Tibial nerve (tissue), 3 donors: ENCODE data around the gene ADAMTSL1.

Experiments
- POLR2A ChIP-seq, 2 donors: fragments of 450-650 bp; IDR thresholded peaks; one replicate each; pipeline ENCODE4 v1.6.1; 2017; ENCODE audit warnings: antibody characterized with exemption in 2 of 2, mild to moderate bottlenecking in 2 of 2, moderate library complexity in 2 of 2
- TF ChIP-seq, protein P1 (sequence below), 5 experiments: fragments of 200-600 bp in 3 of 5; fragments of 450-650 bp in 2 of 5; sonication (generic) in 3 of 5; IDR thresholded peaks; one replicate each; pipeline ENCODE4 v1.5.1; 2016 to 2019; ENCODE audit warnings: antibody characterized with exemption in 5 of 5, mild to moderate bottlenecking in 3 of 5, moderate library complexity in 2 of 5

DNA sequence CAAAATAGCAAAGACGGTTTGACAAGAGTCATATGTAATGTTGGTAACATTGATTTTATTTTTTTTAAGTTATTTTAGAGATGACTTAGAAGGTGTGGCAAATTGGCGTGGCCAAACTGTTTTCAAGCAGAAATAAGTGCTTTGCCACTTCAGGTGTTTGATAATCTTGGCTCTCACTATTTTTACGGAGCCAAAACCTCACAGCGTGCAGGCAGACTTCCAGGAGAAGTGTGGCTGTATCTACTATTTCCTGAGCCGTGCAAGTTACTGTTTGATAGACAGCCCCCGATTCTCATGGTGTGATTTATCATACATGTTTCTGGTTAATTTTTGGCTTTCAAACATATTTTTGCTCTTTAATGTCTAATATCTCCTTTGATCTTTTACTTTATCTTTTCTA is 269.5 kb downstream of the ADAMTSL1 start:
- TF ChIP-seq, protein P1, sequence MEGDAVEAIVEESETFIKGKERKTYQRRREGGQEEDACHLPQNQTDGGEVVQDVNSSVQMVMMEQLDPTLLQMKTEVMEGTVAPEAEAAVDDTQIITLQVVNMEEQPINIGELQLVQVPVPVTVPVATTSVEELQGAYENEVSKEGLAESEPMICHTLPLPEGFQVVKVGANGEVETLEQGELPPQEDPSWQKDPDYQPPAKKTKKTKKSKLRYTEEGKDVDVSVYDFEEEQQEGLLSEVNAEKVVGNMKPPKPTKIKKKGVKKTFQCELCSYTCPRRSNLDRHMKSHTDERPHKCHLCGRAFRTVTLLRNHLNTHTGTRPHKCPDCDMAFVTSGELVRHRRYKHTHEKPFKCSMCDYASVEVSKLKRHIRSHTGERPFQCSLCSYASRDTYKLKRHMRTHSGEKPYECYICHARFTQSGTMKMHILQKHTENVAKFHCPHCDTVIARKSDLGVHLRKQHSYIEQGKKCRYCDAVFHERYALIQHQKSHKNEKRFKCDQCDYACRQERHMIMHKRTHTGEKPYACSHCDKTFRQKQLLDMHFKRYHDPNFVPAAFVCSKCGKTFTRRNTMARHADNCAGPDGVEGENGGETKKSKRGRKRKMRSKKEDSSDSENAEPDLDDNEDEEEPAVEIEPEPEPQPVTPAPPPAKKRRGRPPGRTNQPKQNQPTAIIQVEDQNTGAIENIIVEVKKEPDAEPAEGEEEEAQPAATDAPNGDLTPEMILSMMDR (IDR thresholded peaks at IDR 0.05), result no peak
- TF ChIP-seq POLR2A (IDR thresholded peaks at IDR 0.05), result no peak
